GM19463 (cell line): ENCODE data around the gene SLC39A8.
"Not testable (repeated sequence)": the region's sequence is repeated elsewhere in the genome, so short reads cannot be mapped to it uniquely, and the experiment has no call there.

Experiments
- ATAC-seq: cut with Tn5 transposase; IDR thresholded peaks from one replicate; pipeline ENCODE4 v1.9.1; 2021; ENCODE audit warnings: mild to moderate bottlenecking, moderate library complexity; ENCODE audit not compliant: unreplicated experiment

Gene SLC39A8

GRCh38 chr4:102243296-102243695 is 102.0 kb downstream of the SLC39A8 start:
- not testable (repeated sequence) for ATAC-seq

- no peak for ATAC-seq
Measured at GRCh38 chr4:102234243-102234838, 110.9 kb downstream of the SLC39A8 start.

- no peak for ATAC-seq
Measured at GRCh38 chr4:102230194-102230593, 115.1 kb downstream of the SLC39A8 start.

GRCh38 chr4:102227388-102227787 is 117.9 kb downstream of the SLC39A8 start:
- ATAC-seq, result no peak

GRCh38 chr4:102223461-102223860 is 121.8 kb downstream of the SLC39A8 start:
- ATAC-seq, result no peak

- ATAC-seq, result no peak
Measured at GRCh38 chr4:102222838-102223409, 122.4 kb downstream of the SLC39A8 start.

- ATAC-seq, result no peak
Measured at GRCh38 chr4:102219129-102219528, 126.2 kb downstream of the SLC39A8 start.

GRCh38 chr4:102218656-102219055 is 126.6 kb downstream of the SLC39A8 start:
- no peak for ATAC-seq

GRCh38 chr4:102217775-102218355 is 127.4 kb downstream of the SLC39A8 start:
- no peak for ATAC-seq

- no peak for ATAC-seq
Measured at GRCh38 chr4:102217345-102217744, 127.9 kb downstream of the SLC39A8 start.

GRCh38 chr4:102216666-102217065 is 128.6 kb downstream of the SLC39A8 start:
- no peak for ATAC-seq

- no peak for ATAC-seq
Measured at GRCh38 chr4:102213031-102213430, 132.3 kb downstream of the SLC39A8 start.
